BJ (cell line): Measurements from ENCODE around the gene NOVA1. TPM values are rescaled to one million over a fixed set of nuclear protein-coding genes. Genes with fewer than 3 reads are reported as not detected.

Experiments
- CTCF ChIA-PET: fragments of 350-600 bp; formaldehyde crosslinking; extraction: SDS; loops from one replicate; lab custom pipeline; 2021; ENCODE audit warnings: antibody characterized with exemption, inconsistent platforms; lab: Yijun Ruan, JAX
- POLR2A ChIA-PET: fragments of 300-600 bp; sonication (Branson Sonifier 250); formaldehyde crosslinking; extraction: SDS; loops from one replicate; lab custom pipeline; 2021; ENCODE audit warnings: antibody characterized with exemption; lab: Charles Lee
- DNase-seq: peaks from one replicate; pipeline ENCODE4 v3.0.0-alpha.2; 2011; ENCODE audit warnings: low read depth
- H3K27me3 ChIP-seq: 2 replicates; pipeline ENCODE4 v1.6.0; 2011; ENCODE audit warnings: low read length; ENCODE audit not compliant: control insufficient read depth, insufficient read depth
- H3K36me3 ChIP-seq: 2 replicates; pipeline ENCODE4 v1.5.1; 2011; ENCODE audit warnings: low read length; ENCODE audit not compliant: control insufficient read depth, insufficient read depth
- H3K4me3 ChIP-seq: 2 replicates; pipeline ENCODE4 v1.5.1; 2011; ENCODE audit warnings: low read depth, mild to moderate bottlenecking, control low read depth, low read length
- polyA plus RNA-seq: library from polyadenylated mRNA; depleted of rRNA; stranded (reverse); fragments of >200 nt; gene quantifications from 2 replicates; pipeline ENCODE4 v1.2.3, GENCODE V29; 2011
- TF ChIP-seq, protein P1 (sequence below): IDR thresholded peaks from 2 replicates; pipeline ENCODE4 v1.5.1; 2011; ENCODE audit warnings: low read depth, mild to moderate bottlenecking, control low read depth, inconsistent platforms, low read length, moderate library complexity; ENCODE audit not compliant: insufficient read depth

Gene NOVA1
- polyA plus RNA-seq, 1 experiment = not detected

DNA sequence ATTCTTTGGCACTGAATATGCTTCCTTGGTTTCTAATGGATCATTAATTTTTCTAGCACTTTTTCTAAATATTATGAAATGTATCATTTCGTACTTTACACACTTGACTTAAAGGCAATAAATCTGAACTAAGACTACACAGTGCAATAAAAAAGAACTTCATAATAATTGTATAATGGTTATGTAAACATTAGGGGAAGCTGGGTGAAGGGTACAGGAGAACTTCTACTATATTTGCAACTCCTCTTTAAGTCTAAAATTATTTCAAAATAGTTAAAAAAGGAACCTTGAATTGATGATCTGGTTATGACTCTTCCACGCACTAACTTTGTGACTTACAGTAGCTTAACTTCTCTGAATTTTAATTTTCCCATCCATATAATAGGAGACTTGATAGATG is 5.1 kb upstream of the NOVA1 start:
- TF ChIP-seq, protein P1, sequence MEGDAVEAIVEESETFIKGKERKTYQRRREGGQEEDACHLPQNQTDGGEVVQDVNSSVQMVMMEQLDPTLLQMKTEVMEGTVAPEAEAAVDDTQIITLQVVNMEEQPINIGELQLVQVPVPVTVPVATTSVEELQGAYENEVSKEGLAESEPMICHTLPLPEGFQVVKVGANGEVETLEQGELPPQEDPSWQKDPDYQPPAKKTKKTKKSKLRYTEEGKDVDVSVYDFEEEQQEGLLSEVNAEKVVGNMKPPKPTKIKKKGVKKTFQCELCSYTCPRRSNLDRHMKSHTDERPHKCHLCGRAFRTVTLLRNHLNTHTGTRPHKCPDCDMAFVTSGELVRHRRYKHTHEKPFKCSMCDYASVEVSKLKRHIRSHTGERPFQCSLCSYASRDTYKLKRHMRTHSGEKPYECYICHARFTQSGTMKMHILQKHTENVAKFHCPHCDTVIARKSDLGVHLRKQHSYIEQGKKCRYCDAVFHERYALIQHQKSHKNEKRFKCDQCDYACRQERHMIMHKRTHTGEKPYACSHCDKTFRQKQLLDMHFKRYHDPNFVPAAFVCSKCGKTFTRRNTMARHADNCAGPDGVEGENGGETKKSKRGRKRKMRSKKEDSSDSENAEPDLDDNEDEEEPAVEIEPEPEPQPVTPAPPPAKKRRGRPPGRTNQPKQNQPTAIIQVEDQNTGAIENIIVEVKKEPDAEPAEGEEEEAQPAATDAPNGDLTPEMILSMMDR = no peak
- Histone ChIP-seq H3K36me3 (no peaks in the 10 kb centered on the region), H3K4me3 (no peak overlapping the region), H3K27me3 (peaks cover 4% of the 10 kb centered on the region)
- POLR2A ChIA-PET = no interaction called here
- no peak for DNase-seq
- CTCF ChIA-PET = no interaction called here

DNA sequence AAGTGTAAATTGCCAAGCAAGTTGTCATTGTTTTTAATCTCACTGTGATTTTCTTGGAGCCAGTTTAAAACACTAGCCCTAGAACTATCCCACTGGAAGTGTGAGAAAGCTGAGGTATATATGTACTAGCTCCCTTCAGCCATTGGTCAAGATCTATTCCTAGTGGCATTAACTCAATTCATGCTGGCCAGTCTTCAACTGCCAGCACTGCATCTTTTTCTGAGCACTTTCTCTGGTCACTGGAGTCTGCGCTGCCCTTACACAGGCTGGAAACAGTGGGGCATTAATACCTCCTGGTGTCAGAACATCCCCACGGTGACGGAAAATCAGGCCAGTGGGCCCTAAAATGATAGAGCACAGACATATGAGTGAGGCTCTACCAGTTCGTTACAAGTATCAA is 4.0 kb upstream of the NOVA1 start:
- no peak overlapping the region for H3K4me3 ChIP-seq
- H3K36me3 ChIP-seq = no peaks in the 10 kb centered on the region
- CTCF ChIA-PET = no interaction called here
- POLR2A ChIA-PET = no interaction called here
- peaks cover 4% of the 10 kb centered on the region for H3K27me3 ChIP-seq
- TF ChIP-seq, protein P1 = no peak
- DNase-seq = no peak

DNA sequence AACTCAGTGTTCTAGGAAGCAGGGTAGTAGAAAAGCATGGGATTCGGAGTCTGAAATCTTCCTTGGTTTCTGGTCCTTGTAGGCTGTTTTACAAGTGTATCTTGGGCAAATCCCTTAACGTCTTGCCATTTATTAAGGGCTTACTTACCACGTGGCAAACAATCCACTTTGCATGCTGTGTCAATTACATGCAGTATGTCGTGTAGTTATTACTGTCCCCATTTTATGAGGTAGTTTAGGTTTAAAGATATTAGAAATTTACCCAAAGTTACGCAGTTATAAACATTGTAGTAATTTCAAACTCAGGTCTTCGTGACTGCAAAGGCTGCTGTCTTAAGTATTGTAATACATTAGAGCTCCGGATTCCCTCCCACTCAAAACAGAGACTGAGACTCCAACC is 1.5 kb upstream of the NOVA1 start:
- Histone ChIP-seq H3K4me3 (no peak overlapping the region), H3K27me3 (peaks cover 4% of the 10 kb centered on the region), H3K36me3 (no peaks in the 10 kb centered on the region)
- ChIA-PET CTCF (no interaction called here), POLR2A (no interaction called here)
- TF ChIP-seq, protein P1 = no peak
- no peak for DNase-seq

DNA sequence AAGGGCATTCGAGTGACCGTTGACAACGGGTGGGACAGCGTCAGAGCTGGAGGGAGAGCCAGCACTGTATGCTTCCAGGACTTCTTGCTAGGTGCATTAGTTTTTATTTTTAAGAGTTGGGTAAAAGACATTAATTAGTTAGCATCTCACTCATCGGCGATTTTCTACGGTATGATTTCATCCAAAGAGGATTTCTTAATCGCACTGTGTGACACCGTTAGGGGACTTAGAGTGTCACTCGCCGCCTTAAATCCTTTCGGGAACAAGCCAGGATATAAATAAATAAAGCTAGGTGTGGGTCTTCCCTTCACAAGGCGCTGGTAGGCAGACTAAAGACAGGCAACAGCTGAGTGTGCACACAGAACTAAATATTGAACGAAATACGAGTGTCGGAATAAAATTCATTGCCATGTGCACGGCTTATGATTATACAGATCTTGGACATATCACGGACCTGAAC is 869 bp upstream of the NOVA1 start:
- ChIA-PET POLR2A (no interaction called here), CTCF (no interaction called here)

DNA sequence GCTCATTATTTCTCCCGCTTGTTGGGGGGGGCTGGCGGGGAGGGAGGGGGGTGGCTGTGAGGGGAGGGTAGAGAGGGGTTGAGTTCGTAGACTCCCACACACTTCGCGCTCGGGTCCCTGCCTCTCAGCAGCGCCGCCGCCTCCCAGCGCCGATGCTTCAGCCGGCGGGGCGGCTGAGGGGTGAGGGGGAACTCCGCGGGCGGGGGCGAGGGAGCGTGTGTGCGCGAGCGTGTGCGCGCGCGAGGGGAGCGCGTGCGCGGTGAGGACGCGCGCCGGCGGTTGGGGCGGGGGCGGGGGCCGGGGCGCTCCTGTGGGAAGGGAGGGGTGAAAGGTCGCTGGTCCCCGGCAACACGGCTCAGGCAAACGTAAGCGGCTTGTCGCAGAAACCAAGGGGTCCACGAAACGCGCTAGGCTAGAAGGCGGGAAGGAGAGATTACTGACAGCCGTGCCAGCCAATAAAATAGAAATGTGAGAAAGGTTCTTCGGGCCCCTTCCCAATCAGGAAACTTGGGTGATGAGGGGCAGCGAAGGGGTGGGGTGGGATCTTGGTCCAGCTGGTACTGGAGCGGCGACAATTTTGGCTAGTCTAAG is 343 bp upstream of the NOVA1 start:
- TF ChIP-seq, protein P1 = no peak
- DNase-seq = no peak
- POLR2A ChIA-PET = no interaction called here
- CTCF ChIA-PET = no interaction called here
- no peaks in the 10 kb centered on the region for H3K36me3 ChIP-seq
- peak overlapping the region; percentile 30 for H3K4me3 ChIP-seq
- peaks cover 4% of the 10 kb centered on the region for H3K27me3 ChIP-seq

More for the DNA sequence above, 869 bp upstream of the NOVA1 start:
- Histone ChIP-seq H3K36me3 (no peaks in the 10 kb centered on the region), H3K4me3 (peak overlapping the region; percentile 30), H3K27me3 (peaks cover 4% of the 10 kb centered on the region)
- TF ChIP-seq, protein P1 = no peak
- no peak for DNase-seq
